Ishikawa (cell line): ENCODE results near the gene MACROD2.

Source experiments
- CEBPB ChIP-seq: IDR thresholded peaks from 2 replicates; pipeline ENCODE4 v1.6.1; 2012
- CREB1 ChIP-seq: IDR thresholded peaks from 2 replicates; pipeline ENCODE4 v1.6.1; 2012; ENCODE audit warnings: low read depth
- EGR1 ChIP-seq: IDR thresholded peaks from 2 replicates; pipeline ENCODE4 v1.6.1; 2012
- EP300 ChIP-seq: IDR thresholded peaks from 2 replicates; pipeline ENCODE4 v1.6.1; 2012; ENCODE audit warnings: borderline replicate concordance
- FOXM1 ChIP-seq: IDR thresholded peaks from 2 replicates; pipeline ENCODE4 v1.6.1; 2012; ENCODE audit warnings: low read depth, borderline replicate concordance
- NFIC ChIP-seq: IDR thresholded peaks from 2 replicates; pipeline ENCODE4 v1.6.1; 2012
- RAD21 ChIP-seq: IDR thresholded peaks from 2 replicates; pipeline ENCODE4 v1.6.1; 2012; ENCODE audit warnings: low read depth
- TAF1 ChIP-seq: IDR thresholded peaks from 2 replicates; pipeline ENCODE4 v1.6.1; 2012; ENCODE audit warnings: low read depth, mild to moderate bottlenecking
- TCF12 ChIP-seq: IDR thresholded peaks from 2 replicates; pipeline ENCODE4 v1.6.1; 2012; ENCODE audit warnings: low read depth
- TEAD4 ChIP-seq: IDR thresholded peaks from 2 replicates; pipeline ENCODE4 v1.6.1; 2012
- YY1 ChIP-seq: IDR thresholded peaks from 2 replicates; pipeline ENCODE4 v1.6.1; 2012; ENCODE audit warnings: low read depth
- ZBTB7A ChIP-seq: IDR thresholded peaks from 2 replicates; pipeline ENCODE4 v1.6.1; 2012; ENCODE audit warnings: low read depth
- TF ChIP-seq, protein P1 (sequence below): IDR thresholded peaks from 2 replicates; pipeline ENCODE4 v1.6.1; 2012; ENCODE audit warnings: low read depth, mild to moderate bottlenecking
- TF ChIP-seq, protein P2 (sequence below): IDR thresholded peaks from 2 replicates; pipeline ENCODE4 v1.6.1; 2012
- TF ChIP-seq, protein P3 (sequence below): IDR thresholded peaks from 2 replicates; pipeline ENCODE4 v1.6.1; 2012

Gene MACROD2

DNA sequence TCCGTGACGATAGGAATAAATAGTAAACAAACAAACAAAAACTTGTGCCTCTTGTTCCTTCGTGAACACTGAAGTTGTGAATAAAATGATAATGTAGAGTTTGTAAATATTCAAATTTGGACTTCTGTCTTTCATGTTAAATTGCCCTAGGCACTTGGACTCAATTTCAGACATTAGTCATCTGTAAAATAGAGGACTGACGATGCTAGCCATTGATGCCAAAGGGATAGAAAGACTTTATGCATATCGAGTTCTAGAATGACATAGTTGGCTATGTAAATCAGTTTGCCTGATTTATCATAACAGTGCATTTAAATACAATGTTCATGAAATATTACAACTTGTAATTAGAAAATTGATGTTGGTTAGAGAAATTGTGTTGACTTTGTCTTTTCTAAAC, 388.0 kb downstream of the MACROD2 start:
- TF ChIP-seq, protein P1, sequence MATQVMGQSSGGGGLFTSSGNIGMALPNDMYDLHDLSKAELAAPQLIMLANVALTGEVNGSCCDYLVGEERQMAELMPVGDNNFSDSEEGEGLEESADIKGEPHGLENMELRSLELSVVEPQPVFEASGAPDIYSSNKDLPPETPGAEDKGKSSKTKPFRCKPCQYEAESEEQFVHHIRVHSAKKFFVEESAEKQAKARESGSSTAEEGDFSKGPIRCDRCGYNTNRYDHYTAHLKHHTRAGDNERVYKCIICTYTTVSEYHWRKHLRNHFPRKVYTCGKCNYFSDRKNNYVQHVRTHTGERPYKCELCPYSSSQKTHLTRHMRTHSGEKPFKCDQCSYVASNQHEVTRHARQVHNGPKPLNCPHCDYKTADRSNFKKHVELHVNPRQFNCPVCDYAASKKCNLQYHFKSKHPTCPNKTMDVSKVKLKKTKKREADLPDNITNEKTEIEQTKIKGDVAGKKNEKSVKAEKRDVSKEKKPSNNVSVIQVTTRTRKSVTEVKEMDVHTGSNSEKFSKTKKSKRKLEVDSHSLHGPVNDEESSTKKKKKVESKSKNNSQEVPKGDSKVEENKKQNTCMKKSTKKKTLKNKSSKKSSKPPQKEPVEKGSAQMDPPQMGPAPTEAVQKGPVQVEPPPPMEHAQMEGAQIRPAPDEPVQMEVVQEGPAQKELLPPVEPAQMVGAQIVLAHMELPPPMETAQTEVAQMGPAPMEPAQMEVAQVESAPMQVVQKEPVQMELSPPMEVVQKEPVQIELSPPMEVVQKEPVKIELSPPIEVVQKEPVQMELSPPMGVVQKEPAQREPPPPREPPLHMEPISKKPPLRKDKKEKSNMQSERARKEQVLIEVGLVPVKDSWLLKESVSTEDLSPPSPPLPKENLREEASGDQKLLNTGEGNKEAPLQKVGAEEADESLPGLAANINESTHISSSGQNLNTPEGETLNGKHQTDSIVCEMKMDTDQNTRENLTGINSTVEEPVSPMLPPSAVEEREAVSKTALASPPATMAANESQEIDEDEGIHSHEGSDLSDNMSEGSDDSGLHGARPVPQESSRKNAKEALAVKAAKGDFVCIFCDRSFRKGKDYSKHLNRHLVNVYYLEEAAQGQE: no peak
- TF ChIP-seq CREB1 (no peak), EGR1 (no peak), ZBTB7A (no peak), CEBPB (no peak), FOXM1 (no peak), EP300 (no peak), NFIC (no peak), TCF12 (no peak), YY1 (no peak), TEAD4 (no peak), TAF1 (no peak), RAD21 (no peak)
- TF ChIP-seq, protein P2, sequence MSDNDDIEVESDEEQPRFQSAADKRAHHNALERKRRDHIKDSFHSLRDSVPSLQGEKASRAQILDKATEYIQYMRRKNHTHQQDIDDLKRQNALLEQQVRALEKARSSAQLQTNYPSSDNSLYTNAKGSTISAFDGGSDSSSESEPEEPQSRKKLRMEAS: no peak
- TF ChIP-seq, protein P3, sequence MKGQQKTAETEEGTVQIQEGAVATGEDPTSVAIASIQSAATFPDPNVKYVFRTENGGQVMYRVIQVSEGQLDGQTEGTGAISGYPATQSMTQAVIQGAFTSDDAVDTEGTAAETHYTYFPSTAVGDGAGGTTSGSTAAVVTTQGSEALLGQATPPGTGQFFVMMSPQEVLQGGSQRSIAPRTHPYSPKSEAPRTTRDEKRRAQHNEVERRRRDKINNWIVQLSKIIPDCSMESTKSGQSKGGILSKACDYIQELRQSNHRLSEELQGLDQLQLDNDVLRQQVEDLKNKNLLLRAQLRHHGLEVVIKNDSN: no peak

DNA sequence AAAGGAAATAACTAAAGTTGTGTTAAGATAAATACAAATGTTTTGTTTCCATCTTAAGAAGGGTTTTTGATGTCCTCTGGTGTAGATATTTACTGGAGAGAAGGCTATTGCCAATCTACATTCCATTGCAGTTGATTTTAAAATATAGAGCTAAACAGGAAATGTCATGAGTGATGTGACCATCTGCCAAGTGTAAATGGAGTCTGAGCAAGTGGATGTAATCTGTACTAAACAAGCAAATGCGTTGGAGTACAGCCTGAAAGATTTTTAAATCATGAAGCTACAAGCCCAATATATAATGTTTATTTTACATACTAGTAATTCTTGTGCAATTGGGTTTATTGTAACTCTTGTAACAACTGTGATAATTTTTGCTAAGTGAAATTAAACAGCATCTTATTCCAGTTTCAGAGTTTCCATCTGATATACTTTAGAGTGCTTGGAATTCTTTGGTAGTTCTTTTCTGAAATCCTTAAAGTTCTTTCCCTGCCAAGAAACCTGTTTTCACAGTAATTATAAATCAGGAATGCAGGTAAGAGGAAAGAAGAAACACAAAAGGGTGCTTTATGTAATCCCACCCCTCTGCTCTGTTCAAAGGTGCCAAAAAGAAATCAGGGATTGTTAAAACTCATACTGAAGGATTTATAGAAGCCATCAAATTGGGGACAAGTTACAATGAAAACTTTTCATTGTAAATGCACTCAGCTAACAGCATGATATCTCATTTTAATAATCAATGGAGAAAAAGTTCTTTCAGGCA, 389.3 kb downstream of the MACROD2 start:
- TF ChIP-seq TEAD4 (peak; percentile 70; the same call in 1 of the 2 replicates), FOXM1 (0 out of 2 replicates have a peak, but pooled peaks have one; percentile 41), TCF12 (no peak), NFIC (peak; percentile 61)
- TF ChIP-seq, protein P2: no peak

DNA sequence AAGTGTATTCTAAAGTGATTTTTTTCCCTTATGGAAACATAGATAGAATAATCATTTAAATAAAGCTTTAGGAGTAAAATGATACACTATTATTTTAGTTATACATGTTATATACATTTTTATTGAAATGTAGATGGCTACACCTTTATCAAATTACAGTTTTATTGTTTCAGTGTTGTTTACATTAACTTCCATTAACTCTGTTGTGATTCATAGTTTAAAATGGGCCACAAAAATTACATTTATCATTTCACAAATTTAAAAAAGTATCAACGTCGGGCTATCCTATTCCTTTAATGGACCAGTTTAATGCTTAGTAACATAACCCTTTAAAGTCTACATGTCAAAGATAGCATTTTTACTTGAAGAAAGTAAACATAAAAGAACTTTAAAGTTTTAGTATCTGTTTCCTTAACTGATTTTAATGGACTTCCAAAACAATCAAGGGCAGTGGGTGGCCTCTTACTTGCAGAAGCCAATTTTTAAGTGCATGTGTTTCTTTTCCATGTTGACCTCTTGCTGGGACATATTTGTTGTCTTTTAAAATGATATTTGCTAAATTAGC, 389.9 kb downstream of the MACROD2 start:
- peak; percentile 12; the same call in 1 of the 2 replicates for TF ChIP-seq EP300
- no peak for TF ChIP-seq TAF1
- TF ChIP-seq, protein P1: no peak

DNA sequence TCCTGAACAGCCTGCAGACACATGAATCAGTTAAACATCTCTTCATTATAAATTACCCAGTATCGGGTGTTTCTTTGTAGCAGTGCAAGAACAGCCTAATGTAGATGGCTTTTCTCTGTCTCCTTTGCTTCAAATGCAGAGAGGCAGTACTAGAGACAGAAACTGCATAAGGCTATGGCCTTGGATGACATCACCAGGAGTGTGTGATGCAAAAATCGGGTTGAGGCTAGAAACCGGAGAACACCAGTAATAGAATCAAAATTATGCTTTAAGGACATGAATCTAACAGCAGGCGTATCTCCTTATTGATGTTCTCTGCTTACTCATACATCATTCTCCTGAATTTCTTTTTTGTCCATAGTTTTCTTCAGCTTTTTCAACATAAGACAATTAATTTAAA, 391.4 kb downstream of the MACROD2 start:
- TF ChIP-seq EGR1: no peak

DNA sequence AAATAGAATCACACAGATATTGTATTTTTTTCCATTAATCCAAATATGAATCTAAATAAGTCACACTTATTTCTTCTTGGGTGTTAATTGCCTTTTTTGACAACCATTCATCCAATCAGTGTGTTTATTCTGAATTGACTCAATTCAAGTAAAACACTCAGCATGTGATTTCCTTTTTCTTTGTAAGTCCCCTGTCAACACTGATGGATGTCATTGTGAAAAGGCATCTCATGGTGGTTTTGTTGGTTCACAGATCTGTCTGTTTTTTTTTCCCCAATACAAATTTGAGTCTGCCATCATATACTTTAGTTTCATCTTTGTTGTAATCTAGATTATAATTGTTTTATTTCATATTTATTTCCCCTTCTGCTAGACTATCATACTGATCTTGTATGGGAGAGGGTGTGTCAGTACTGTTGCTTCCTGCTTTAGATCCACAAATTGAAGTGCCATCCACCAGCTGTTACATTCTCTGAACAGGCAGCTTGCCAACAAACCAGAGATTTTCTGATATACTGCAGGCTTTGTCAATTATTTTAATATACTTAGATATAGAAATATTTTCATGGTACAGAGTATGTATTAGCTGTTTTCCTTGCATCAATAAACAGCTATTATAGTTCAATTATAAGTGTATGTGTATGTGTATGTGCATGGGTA, 406.3 kb downstream of the MACROD2 start:
- TF ChIP-seq EGR1: no peak
- TF ChIP-seq RAD21: no peak
- no peak for TF ChIP-seq CEBPB
- TF ChIP-seq, protein P1: no peak
- TF ChIP-seq, protein P2: no peak
- no peak for TF ChIP-seq TEAD4
- no peak for TF ChIP-seq TAF1
